ENCODE measurements around the gene HLA-DRA. TPM values are rescaled to one million over a fixed set of nuclear protein-coding genes. Genes with fewer than 3 reads are reported as not detected.

The HLA-DRA gene
- total and polyA plus RNA-seq, 9 of the 15 experiments (the other 6 are each of a cell fraction or from before 2014, with no cell fraction given), result 0.18 to 1.8 (median 0.41) TPM; not detected in 4

DNA sequence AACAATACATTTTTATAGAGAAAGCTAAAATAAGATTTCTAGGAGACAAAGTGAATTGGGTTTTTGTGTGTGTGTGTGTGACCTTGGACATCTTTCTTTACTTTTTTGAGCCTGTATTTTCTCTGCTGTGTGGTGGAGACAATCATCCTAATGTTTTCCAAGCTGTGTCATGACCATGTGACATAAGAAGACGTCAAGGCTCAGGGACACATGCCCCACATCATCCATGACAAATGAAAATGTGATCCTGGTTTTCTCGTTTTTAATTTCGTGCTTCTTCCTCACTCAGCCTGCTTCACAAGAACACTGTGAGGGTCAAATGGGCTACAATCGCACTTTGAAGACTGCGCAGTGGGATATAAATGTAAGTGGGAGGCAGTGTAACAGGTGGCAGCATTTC, 28.8 kb upstream of the HLA-DRA start:
- TF ChIP-seq U2AF1 (optimal IDR thresholded peaks at IDR 0.05; ENCODE audit: low read depth, low read length), result no peak
- no peak for TF ChIP-seq ZNF174 (CRISPR knock-in tag; IDR thresholded peaks at IDR 0.05)
- TF ChIP-seq, protein P1, sequence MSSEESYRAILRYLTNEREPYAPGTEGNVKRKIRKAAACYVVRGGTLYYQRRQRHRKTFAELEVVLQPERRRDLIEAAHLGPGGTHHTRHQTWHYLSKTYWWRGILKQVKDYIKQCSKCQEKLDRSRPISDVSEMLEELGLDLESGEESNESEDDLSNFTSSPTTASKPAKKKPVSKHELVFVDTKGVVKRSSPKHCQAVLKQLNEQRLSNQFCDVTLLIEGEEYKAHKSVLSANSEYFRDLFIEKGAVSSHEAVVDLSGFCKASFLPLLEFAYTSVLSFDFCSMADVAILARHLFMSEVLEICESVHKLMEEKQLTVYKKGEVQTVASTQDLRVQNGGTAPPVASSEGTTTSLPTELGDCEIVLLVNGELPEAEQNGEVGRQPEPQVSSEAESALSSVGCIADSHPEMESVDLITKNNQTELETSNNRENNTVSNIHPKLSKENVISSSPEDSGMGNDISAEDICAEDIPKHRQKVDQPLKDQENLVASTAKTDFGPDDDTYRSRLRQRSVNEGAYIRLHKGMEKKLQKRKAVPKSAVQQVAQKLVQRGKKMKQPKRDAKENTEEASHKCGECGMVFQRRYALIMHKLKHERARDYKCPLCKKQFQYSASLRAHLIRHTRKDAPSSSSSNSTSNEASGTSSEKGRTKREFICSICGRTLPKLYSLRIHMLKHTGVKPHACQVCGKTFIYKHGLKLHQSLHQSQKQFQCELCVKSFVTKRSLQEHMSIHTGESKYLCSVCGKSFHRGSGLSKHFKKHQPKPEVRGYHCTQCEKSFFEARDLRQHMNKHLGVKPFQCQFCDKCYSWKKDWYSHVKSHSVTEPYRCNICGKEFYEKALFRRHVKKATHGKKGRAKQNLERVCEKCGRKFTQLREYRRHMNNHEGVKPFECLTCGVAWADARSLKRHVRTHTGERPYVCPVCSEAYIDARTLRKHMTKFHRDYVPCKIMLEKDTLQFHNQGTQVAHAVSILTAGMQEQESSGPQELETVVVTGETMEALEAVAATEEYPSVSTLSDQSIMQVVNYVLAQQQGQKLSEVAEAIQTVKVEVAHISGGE (CRISPR knock-in tag; IDR thresholded peaks at IDR 0.05), result no peak
- no peak for TF ChIP-seq GABPB2 (CRISPR knock-in tag; conservative IDR thresholded peaks at IDR 0.05)
- TF ChIP-seq, protein P2, sequence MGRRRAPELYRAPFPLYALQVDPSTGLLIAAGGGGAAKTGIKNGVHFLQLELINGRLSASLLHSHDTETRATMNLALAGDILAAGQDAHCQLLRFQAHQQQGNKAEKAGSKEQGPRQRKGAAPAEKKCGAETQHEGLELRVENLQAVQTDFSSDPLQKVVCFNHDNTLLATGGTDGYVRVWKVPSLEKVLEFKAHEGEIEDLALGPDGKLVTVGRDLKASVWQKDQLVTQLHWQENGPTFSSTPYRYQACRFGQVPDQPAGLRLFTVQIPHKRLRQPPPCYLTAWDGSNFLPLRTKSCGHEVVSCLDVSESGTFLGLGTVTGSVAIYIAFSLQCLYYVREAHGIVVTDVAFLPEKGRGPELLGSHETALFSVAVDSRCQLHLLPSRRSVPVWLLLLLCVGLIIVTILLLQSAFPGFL (CRISPR knock-in tag; IDR thresholded peaks at IDR 0.05), result no peak
- no peak for TF ChIP-seq TGIF2 (CRISPR knock-in tag; IDR thresholded peaks at IDR 0.05)
- TF ChIP-seq, protein P3, sequence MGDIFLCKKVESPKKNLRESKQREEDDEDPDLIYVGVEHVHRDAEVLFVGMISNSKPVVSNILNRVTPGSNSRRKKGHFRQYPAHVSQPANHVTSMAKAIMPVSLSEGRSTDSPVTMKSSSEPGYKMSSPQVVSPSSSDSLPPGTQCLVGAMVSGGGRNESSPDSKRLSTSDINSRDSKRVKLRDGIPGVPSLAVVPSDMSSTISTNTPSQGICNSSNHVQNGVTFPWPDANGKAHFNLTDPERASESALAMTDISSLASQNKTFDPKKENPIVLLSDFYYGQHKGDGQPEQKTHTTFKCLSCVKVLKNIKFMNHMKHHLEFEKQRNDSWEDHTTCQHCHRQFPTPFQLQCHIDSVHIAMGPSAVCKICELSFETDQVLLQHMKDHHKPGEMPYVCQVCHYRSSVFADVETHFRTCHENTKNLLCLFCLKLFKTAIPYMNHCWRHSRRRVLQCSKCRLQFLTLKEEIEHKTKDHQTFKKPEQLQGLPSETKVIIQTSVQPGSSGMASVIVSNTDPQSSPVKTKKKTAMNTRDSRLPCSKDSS (IDR thresholded peaks at IDR 0.05; ENCODE audit: low read depth, partially characterized antibody), result no peak
- TF ChIP-seq, protein P4, sequence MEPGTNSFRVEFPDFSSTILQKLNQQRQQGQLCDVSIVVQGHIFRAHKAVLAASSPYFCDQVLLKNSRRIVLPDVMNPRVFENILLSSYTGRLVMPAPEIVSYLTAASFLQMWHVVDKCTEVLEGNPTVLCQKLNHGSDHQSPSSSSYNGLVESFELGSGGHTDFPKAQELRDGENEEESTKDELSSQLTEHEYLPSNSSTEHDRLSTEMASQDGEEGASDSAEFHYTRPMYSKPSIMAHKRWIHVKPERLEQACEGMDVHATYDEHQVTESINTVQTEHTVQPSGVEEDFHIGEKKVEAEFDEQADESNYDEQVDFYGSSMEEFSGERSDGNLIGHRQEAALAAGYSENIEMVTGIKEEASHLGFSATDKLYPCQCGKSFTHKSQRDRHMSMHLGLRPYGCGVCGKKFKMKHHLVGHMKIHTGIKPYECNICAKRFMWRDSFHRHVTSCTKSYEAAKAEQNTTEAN (CRISPR knock-in tag; IDR thresholded peaks at IDR 0.05), result no peak
- FAIRE-seq (no peak), ATAC-seq (no peak), DNase-seq (ENCODE audit: extremely low read depth in 1 of 4, low spot score in 3 of 4) (no peak)
- Histone ChIP-seq H4K20me1 (replicated peaks; ENCODE audit: control insufficient read depth, insufficient read depth, low read length) (0 out of 2 replicates have a peak, but pooled peaks cover 4% of the 10 kb centered on the region), H2AFZ (ENCODE audit: low read depth, low read length) (no peak overlapping the region), H3K9ac (ENCODE audit: insufficient read depth in 1 of 2, low read depth in 2 of 2, low read length in 2 of 2) (no peak overlapping the region), H3K9me1 (ENCODE audit: control insufficient read depth, insufficient read depth, low read length) (no peaks in the 10 kb centered on the region), H3K4me3 (no peak overlapping the region), H3K9me3 (replicated peaks; ENCODE audit: control insufficient read depth, insufficient read depth, low read depth, low read length) (no peaks in the 10 kb centered on the region), H3K4me2 (ENCODE audit: insufficient read depth, low read length) (no peak overlapping the region), H3K27ac (ENCODE audit: extremely low read depth, low read depth, low read length) (no peak overlapping the region), H3K36me3 (ENCODE audit: control insufficient read depth, insufficient read depth, low read length) (no peaks in the 10 kb centered on the region), H3K79me2 (ENCODE audit: control insufficient read depth, insufficient read depth, low read length) (no peaks in the 10 kb centered on the region), H3K4me1 (replicated peaks in 1 of 2; ENCODE audit: control insufficient read depth in 2 of 2, insufficient read depth in 2 of 2, low read length in 2 of 2) (no peaks in the 10 kb centered on the region), H3K27me3 (ENCODE audit: control insufficient read depth in 2 of 2, insufficient read depth in 2 of 2, low read length in 2 of 2) (peaks cover 2 to 27% of the 10 kb centered on the region in 2 experiments; a peak in 4 of 5 replicates)
- POLR2A ChIA-PET, result interaction anchor here (0.6 to 1.2 kb wide), 3 partner anchors 9 to 402 kb away, joined by 3 read pairs; no protein-coding TSS in a partner anchor
- CTCF ChIA-PET (ENCODE audit: low intra/inter-chr PET ratio), result interaction anchor here (5.5 kb wide), 1 partner anchor 291 kb away, joined by 58 read pairs; no protein-coding TSS in a partner anchor
- BruUV-seq (replicated peaks), result no TSS peak
- intact Hi-C loops (cut with micrococcal nuclease), result loop anchor here (10.0 kb wide), 1 partner anchor 296 kb away; no protein-coding TSS in a partner anchor
- WGBS (ENCODE audit: insufficient coverage, low coverage, missing lambda C conversion rate), result 14% methylated on average over 5 of the region's 5 CpGs
- in situ Hi-C loops (cut with MboI), result loop anchor here (10.0 kb wide), 1 partner anchor 316 kb away; no protein-coding TSS in a partner anchor
